HepG2 (cell line): ENCODE data around the gene ATP10A. TPM values are rescaled to one million over a fixed set of nuclear protein-coding genes. Genes with fewer than 3 reads are reported as not detected.

ENCODE experiments used
- ATAC-seq: fragments of 200-7000 bp; cut with Tn5 transposase; 3 replicates; pipeline ENCODE4 v1.9.1; 2020; ENCODE audit warnings: mild to moderate bottlenecking, moderate library complexity
- BruUV-seq: library from RNA; stranded (reverse); fragments of 400-500 nt; replicated peaks from 2 replicates; lab custom pipeline; 2021; lab: Mats Ljungman, UMichigan
- CTCF ChIA-PET: fragments of 300-600 bp; formaldehyde crosslinking; extraction: SDS; loops from one replicate; lab custom pipeline; 2021; ENCODE audit warnings: low total read pairs, inconsistent platforms, low intra/inter-chr PET ratio; lab: Yijun Ruan, JAX
- POLR2A ChIA-PET: fragments of 350-600 bp; sonication (Branson Sonifier 250); formaldehyde crosslinking; loops from one replicate; lab custom pipeline; 2020; ENCODE audit warnings: antibody characterized with exemption, inconsistent platforms; lab: Yijun Ruan, JAX
- DNase-seq: peaks from one replicate; pipeline ENCODE4 v3.0.0-alpha.2; 2015; ENCODE audit warnings: low spot score
- FAIRE-seq: peaks from 3 replicates; lab custom pipeline; 2011; peaks lifted over from hg19 to GRCh38; lab: Jason Lieb, UNC
- H2AFZ ChIP-seq: one replicate; pipeline ENCODE4 v1.6.1; 2011; ENCODE audit warnings: low read length, inconsistent platforms
- H3K27ac ChIP-seq: fragments of 300-600 bp; 3 replicates; pipeline ENCODE4 v1.8.0; 2011; ENCODE audit warnings: mixed run types, mild to moderate bottlenecking, mixed read lengths, low read length, inconsistent platforms; ENCODE audit not compliant: insufficient read depth; ENCODE audit errors: extremely low read length
- H3K27me3 ChIP-seq, 2 experiments: fragments of 200-600 bp in 1 of 2; 2 replicates in 1 of 2; 3 replicates in 1 of 2; pipeline versions ENCODE4 v1.6.0 to v1.8.0; 2011; ENCODE audit warnings: low read length in 2 of 2, mild to moderate bottlenecking in 2 of 2, moderate library complexity in 2 of 2, inconsistent platforms in 1 of 2; ENCODE audit not compliant: insufficient read depth in 2 of 2, control insufficient read depth in 1 of 2
- H3K36me3 ChIP-seq, 2 experiments: fragments of 200-600 bp in 1 of 2; replicated peaks in 1 of 2; 2 replicates in 1 of 2; 3 replicates in 1 of 2; pipeline versions ENCODE4 v1.5.1 to v1.8.0; 2011; ENCODE audit warnings: low read length in 2 of 2, inconsistent platforms in 1 of 2; ENCODE audit not compliant: insufficient read depth in 2 of 2, control insufficient read depth in 1 of 2
- H3K4me1 ChIP-seq: 2 replicates; pipeline ENCODE4 v1.5.1; 2012; ENCODE audit warnings: low read length, inconsistent platforms; ENCODE audit not compliant: insufficient read depth
- H3K4me2 ChIP-seq: 2 replicates; pipeline ENCODE4 v1.6.0; 2011; ENCODE audit warnings: low read depth, low read length, inconsistent platforms
- H3K4me3 ChIP-seq, 3 experiments: fragments of 200-600 bp in 1 of 3; sonication (generic), shearing (Covaris generic) in 1 of 3; replicated peaks in 1 of 3; 2 replicates each; pipeline ENCODE4 v1.5.1; 2011 to 2016; ENCODE audit warnings: low read length in 3 of 3, inconsistent platforms in 2 of 3, low read depth in 2 of 3, mild to moderate bottlenecking in 2 of 3, control low read depth in 1 of 3, mixed read lengths in 1 of 3; ENCODE audit not compliant: insufficient read depth in 1 of 3
- H3K79me2 ChIP-seq: one replicate; pipeline ENCODE4 v1.6.1; 2011; ENCODE audit warnings: low read length, inconsistent platforms; ENCODE audit not compliant: insufficient read depth
- H3K9ac ChIP-seq: 2 replicates; pipeline ENCODE4 v1.6.0; 2011; ENCODE audit warnings: mild to moderate bottlenecking, low read depth, low read length, inconsistent platforms; ENCODE audit not compliant: insufficient read depth
- H3K9me3 ChIP-seq: 2 replicates; pipeline ENCODE4 v1.5.1; 2012; ENCODE audit warnings: mild to moderate bottlenecking, low read length
- H4K20me1 ChIP-seq: 2 replicates; pipeline ENCODE4 v1.6.0; 2011; ENCODE audit warnings: inconsistent platforms, mild to moderate bottlenecking, low read length, moderate library complexity; ENCODE audit not compliant: insufficient read depth
- ATF2 ChIP-seq: sonication (generic); formaldehyde crosslinking; IDR thresholded peaks from 2 replicates; pipeline ENCODE4 v1.4.0; 2020; ENCODE audit warnings: missing genetic modification reagents
- CBX5 ChIP-seq: sonication (generic); formaldehyde crosslinking; IDR thresholded peaks from 2 replicates; pipeline ENCODE4 v1.4.0; 2020; ENCODE audit warnings: missing genetic modification reagents, borderline replicate concordance
- FOXM1 ChIP-seq: sonication (generic); formaldehyde crosslinking; IDR thresholded peaks from 2 replicates; pipeline ENCODE4 v1.5.0; 2020; ENCODE audit warnings: missing genetic modification reagents
- GLI4 ChIP-seq: sonication (generic); formaldehyde crosslinking; IDR thresholded peaks from 2 replicates; pipeline ENCODE4 v1.5.1; 2020; ENCODE audit warnings: missing genetic modification reagents, mild to moderate bottlenecking, moderate library complexity, borderline replicate concordance
- GZF1 ChIP-seq: sonication (generic); formaldehyde crosslinking; IDR thresholded peaks from 2 replicates; pipeline ENCODE4 v1.5.1; 2020; ENCODE audit warnings: mild to moderate bottlenecking, missing genetic modification reagents
- KDM5A ChIP-seq: fragments of 200-600 bp; sonication (generic); IDR thresholded peaks from 2 replicates; pipeline ENCODE4 v1.7.0; 2018; ENCODE audit warnings: antibody characterized with exemption, mild to moderate bottlenecking, low read length, borderline replicate concordance
- LRRFIP1 ChIP-seq: sonication (generic); formaldehyde crosslinking; conservative IDR thresholded peaks from 2 replicates; pipeline ENCODE4 v1.4.0; 2020; ENCODE audit warnings: missing genetic modification reagents
- MAZ ChIP-seq, 2 experiments: sonication (generic) in 1 of 2; formaldehyde crosslinking in 1 of 2; IDR thresholded peaks; 2 replicates each; pipeline versions ENCODE4 v1.5.0 to v1.6.1; 2012 to 2020; ENCODE audit warnings: low read depth in 2 of 2, mild to moderate bottlenecking in 2 of 2, borderline replicate concordance in 1 of 2, improper control_type of control experiment in 1 of 2, low read length in 1 of 2, missing genetic modification reagents in 1 of 2, moderate library complexity in 1 of 2
- POLR2A ChIP-seq, 2 experiments: IDR thresholded peaks; 2 replicates each; pipeline ENCODE4 v1.6.1; 2011; ENCODE audit warnings: low read depth in 2 of 2, low read length in 2 of 2, mild to moderate bottlenecking in 1 of 2, moderate library complexity in 1 of 2; ENCODE audit not compliant: insufficient read depth in 1 of 2
- SIX4 ChIP-seq: sonication (generic); formaldehyde crosslinking; IDR thresholded peaks from 2 replicates; pipeline ENCODE4 v1.4.0; 2020; ENCODE audit warnings: missing genetic modification reagents
- TARDBP ChIP-seq: sonication (generic); formaldehyde crosslinking; IDR thresholded peaks from 2 replicates; pipeline ENCODE4 v1.8.0; 2022; ENCODE audit warnings: mild to moderate bottlenecking, missing genetic modification reagents
- TCF7L2 ChIP-seq: IDR thresholded peaks from 2 replicates; pipeline ENCODE4 v1.6.1; 2011; ENCODE audit warnings: mild to moderate bottlenecking, low read depth, low read length, moderate library complexity
- U2AF2 ChIP-seq: fragments of 200-400 bp; formaldehyde crosslinking; IDR thresholded peaks from 2 replicates; pipeline ENCODE4 v1.6.1; 2017; ENCODE audit warnings: low read depth, mild to moderate bottlenecking, low read length
- ZBTB38 ChIP-seq: sonication (generic); formaldehyde crosslinking; IDR thresholded peaks from 2 replicates; pipeline ENCODE4 v1.5.1; 2020; ENCODE audit warnings: mild to moderate bottlenecking, missing genetic modification reagents
- ZNF274 ChIP-seq: sonication (generic); formaldehyde crosslinking; IDR thresholded peaks from 2 replicates; pipeline ENCODE4 v1.5.1; 2020; ENCODE audit warnings: mild to moderate bottlenecking, missing genetic modification reagents
- ZNF281 ChIP-seq: sonication (generic); formaldehyde crosslinking; IDR thresholded peaks from 2 replicates; pipeline ENCODE4 v1.4.0; 2020; ENCODE audit warnings: missing genetic modification reagents, borderline replicate concordance
- ZNF382 ChIP-seq: sonication (generic); formaldehyde crosslinking; IDR thresholded peaks from 2 replicates; pipeline ENCODE4 v1.5.0; 2020; ENCODE audit warnings: missing genetic modification reagents, mild to moderate bottlenecking, borderline replicate concordance
- ZNF614 ChIP-seq: IDR thresholded peaks from 2 replicates; pipeline ENCODE4 v1.6.1; 2018; ENCODE audit warnings: missing biosample characterization, missing genetic modification reagents, inconsistent platforms, borderline replicate concordance
- ZNF713 ChIP-seq: sonication (generic); formaldehyde crosslinking; IDR thresholded peaks from 2 replicates; pipeline ENCODE4 v1.4.0; 2020; ENCODE audit warnings: mild to moderate bottlenecking, missing genetic modification reagents
- ZNF841 ChIP-seq: sonication (generic); formaldehyde crosslinking; IDR thresholded peaks from 2 replicates; pipeline ENCODE4 v1.8.1; 2023; ENCODE audit warnings: missing genetic modification reagents, borderline replicate concordance
- in situ Hi-C: cut with HindIII; loops from 2 replicates; pipeline ENCODE4 v1.10.0; 2017; ENCODE audit warnings: low pct_unique_long_range_greater_than_20kb; ENCODE audit not compliant: extremely low pct_ligation_motif_present
- intact Hi-C: fragments of 100-400 bp; cut with micrococcal nuclease; formaldehyde crosslinking; loops from one replicate; pipeline ENCODE4 v1.10.0; 2022; ENCODE audit not compliant: unreplicated experiment
- polyA plus RNA-seq, 8 experiments: library from polyadenylated mRNA; depleted of rRNA in 3 of 8; stranded (reverse) in 7 of 8; unstranded in 1 of 8; fragments of >200 nt; fragmentation: Illumina TruSeq in 4 of 8; extraction: Trizol in 4 of 8; gene quantifications; 2 replicates each; pipeline versions ENCODE4 v1.2.1 to v1.2.3, GENCODE V29; 2011 to 2016; ENCODE audit warnings: low read depth in 4 of 8, missing spikeins in 1 of 8, mixed read lengths in 1 of 8; ENCODE audit not compliant: insufficient read depth in 1 of 8
- total RNA-seq, 5 experiments: library from RNA; depleted of rRNA; stranded (reverse); fragments of >200 nt; fragmentation: Illumina TruSeq; extraction: Trizol; gene quantifications; 2 replicates each; pipeline ENCODE4 v1.2.3, GENCODE V29; 2016; ENCODE audit warnings: low read depth in 1 of 5

ATP10A gene
- total and polyA plus RNA-seq, 2 of the 13 experiments (the other 11 are each of a cell fraction or from before 2014, with no cell fraction given): 0.58 to 4.2 TPM

GRCh38 chr15:25874379-25874778 lies 11.3 kb upstream of the ATP10A start:
- in situ Hi-C loops: no loop called here
- no peak for DNase-seq
- no TSS peak for BruUV-seq

GRCh38 chr15:25871403-25871802 lies 8.3 kb upstream of the ATP10A start:
- intact Hi-C loops: no loop called here
- no peaks in the 10 kb centered on the region for H3K9me3 ChIP-seq
- in situ Hi-C loops: no loop called here
- H3K4me3 ChIP-seq: no peak overlapping the region
- no peak overlapping the region for H2AFZ ChIP-seq
- H4K20me1 ChIP-seq: no peaks in the 10 kb centered on the region
- CTCF ChIA-PET: no interaction called here
- H3K36me3 ChIP-seq: no peaks in the 10 kb centered on the region
- no TSS peak for BruUV-seq
- H3K4me1 ChIP-seq: no peaks in the 10 kb centered on the region
- no peak for TF ChIP-seq ATF2
- TF ChIP-seq SIX4 (CRISPR knock-in tag): no peak
- TF ChIP-seq U2AF2: no peak
- TF ChIP-seq KDM5A: no peak
- no peak for TF ChIP-seq LRRFIP1 (CRISPR knock-in tag)
- TF ChIP-seq TCF7L2: no peak
- no peak for TF ChIP-seq ZNF281
- TF ChIP-seq CBX5 (CRISPR knock-in tag): no peak
- POLR2A ChIA-PET: no interaction called here
- H3K79me2 ChIP-seq: no peaks in the 10 kb centered on the region
- no peak overlapping the region for H3K9ac ChIP-seq
- ATAC-seq (no peak), DNase-seq (no peak), FAIRE-seq (no peak)
- no peak overlapping the region for H3K4me2 ChIP-seq
- H3K27ac ChIP-seq: no peak overlapping the region
- peaks cover 0 to 2% of the 10 kb centered on the region in 2 experiments; a peak in 1 of 5 replicates for H3K27me3 ChIP-seq

More at GRCh38 chr15:25874379-25874778, 11.3 kb upstream of the ATP10A start:
- Histone ChIP-seq H3K79me2 (no peaks in the 10 kb centered on the region), H3K4me3 (no peak overlapping the region), H2AFZ (no peak overlapping the region), H3K36me3 (no peaks in the 10 kb centered on the region), H4K20me1 (no peaks in the 10 kb centered on the region), H3K9me3 (no peaks in the 10 kb centered on the region), H3K4me1 (no peaks in the 10 kb centered on the region), H3K27ac (no peak overlapping the region), H3K9ac (no peak overlapping the region), H3K27me3 (peaks cover 0 to 2% of the 10 kb centered on the region in 2 experiments; a peak in 1 of 5 replicates), H3K4me2 (no peak overlapping the region)
- intact Hi-C loops: no loop called here
- FAIRE-seq (no peak), ATAC-seq (no peak)
- ChIA-PET POLR2A (no interaction called here), CTCF (no interaction called here)
- TF ChIP-seq ZNF274 (CRISPR knock-in tag) (no peak), FOXM1 (no peak), MAZ (IDR thresholded peaks at IDR 0.05; ENCODE audit: borderline replicate concordance, low read depth, low read length) (no peak), MAZ (CRISPR knock-in tag; IDR thresholded peaks at IDR 0.05; ENCODE audit: low read depth) (no peak), ZNF614 (CRISPR knock-in tag) (no peak), ZBTB38 (CRISPR knock-in tag) (no peak), POLR2A (IDR thresholded peaks at IDR 0.05; ENCODE audit: insufficient read depth in 1 of 2, low read depth in 2 of 2, low read length in 2 of 2) (no peak), ZNF841 (CRISPR knock-in tag) (no peak), GLI4 (CRISPR knock-in tag) (no peak), GZF1 (CRISPR knock-in tag) (no peak), TARDBP (CRISPR knock-in tag) (no peak), ZNF382 (CRISPR knock-in tag) (no peak), ZNF713 (no peak)
- TF ChIP-seq, all 625 proteins: peak for 0
